ENCODE measurements around the gene MYO1F.

DNA sequence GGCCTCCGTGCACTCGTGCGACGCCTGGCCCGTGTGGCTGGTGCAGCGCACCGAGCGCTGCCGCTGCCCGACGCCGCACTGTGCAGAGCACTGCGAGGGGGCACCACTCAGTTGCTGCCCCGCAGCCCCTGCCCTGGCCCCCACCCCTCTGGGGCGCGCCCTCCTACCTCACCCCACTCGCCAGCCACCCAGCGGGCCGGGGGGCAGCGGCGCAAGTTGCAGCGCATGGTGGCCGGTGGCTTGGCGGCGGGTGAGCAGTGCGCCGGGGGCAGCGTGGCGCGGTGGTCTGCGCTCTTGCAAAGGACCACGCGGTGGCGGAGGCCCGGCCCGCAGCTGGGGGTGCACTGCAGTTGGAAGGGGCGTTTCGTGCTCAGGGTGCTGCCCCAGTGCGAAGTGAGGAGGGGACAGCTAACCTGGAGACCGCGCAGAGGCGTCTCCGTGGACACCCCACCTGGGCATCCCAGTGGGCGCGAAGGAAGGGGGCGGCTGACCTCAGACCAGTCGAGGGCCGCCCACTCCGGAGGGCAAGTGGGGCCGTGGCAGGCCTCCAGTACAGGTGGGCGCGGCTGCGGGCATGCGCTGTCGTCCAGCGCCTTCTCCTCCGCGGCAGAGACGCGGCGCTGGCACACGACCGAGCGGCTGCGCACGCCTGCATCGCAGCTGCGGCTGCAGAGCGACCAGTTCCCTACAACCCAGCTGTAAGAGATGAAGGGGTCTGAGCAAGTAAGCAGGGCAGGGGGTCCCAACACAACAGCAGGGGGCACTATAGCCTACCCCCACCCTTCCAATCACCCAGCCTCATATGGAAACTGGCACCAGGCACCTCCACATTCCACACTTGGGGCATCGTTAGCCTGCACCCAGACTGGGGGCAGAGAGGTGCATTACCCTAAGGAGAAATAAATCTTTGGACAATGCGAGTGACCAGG, 8.0 kb upstream of the MYO1F start:
- TF ChIP-seq ARNT (IDR thresholded peaks at IDR 0.05) (no peak), SUZ12 (IDR thresholded peaks at IDR 0.05) (no peak), NFRKB (IDR thresholded peaks at IDR 0.05) (no peak), BHLHE40 (IDR thresholded peaks at IDR 0.05; ENCODE audit: borderline replicate concordance) (no peak)

Data from HEK293T (cell line).